K562 (cell line): Measurements from ENCODE around the gene KATNB1. TPM values are rescaled to one million over a fixed set of nuclear protein-coding genes. Genes with fewer than 3 reads are reported as not detected.
A peak's percentile ranks its signal among the peaks of the same experiment; 100 is the strongest.

ENCODE experiments used
- CBX1 ChIP-seq: sonication (generic); IDR thresholded peaks from 2 replicates; pipeline ENCODE4 v1.6.1; 2016; ENCODE audit warnings: antibody characterized with exemption, low read depth, mild to moderate bottlenecking
- CEBPG ChIP-seq, 3 experiments: fragments of 200-800 bp in 1 of 3; sonication (Bioruptor generic) in 1 of 3; sonication (generic) in 1 of 3; formaldehyde crosslinking in 1 of 3; IDR thresholded peaks in 2 of 3; conservative IDR thresholded peaks in 1 of 3; 2 replicates each; pipeline versions ENCODE4 v1.6.1 to v1.8.0; 2016 to 2022; ENCODE audit warnings: missing compliant biosample characterization in 2 of 3, missing genetic modification characterization in 2 of 3, mild to moderate bottlenecking in 1 of 3, missing genetic modification reagents in 1 of 3
- MECOM ChIP-seq: fragments of 250-450 bp; sonication (Bioruptor Pico); IDR thresholded peaks from 2 replicates; pipeline ENCODE4 v1.8.0; 2022; ENCODE audit warnings: inconsistent platforms
- TARDBP ChIP-seq: fragments of 450-650 bp; IDR thresholded peaks from 2 replicates; pipeline ENCODE4 v1.6.1; 2016
- TBP ChIP-seq: optimal IDR thresholded peaks from 2 replicates; pipeline ENCODE3; 2011; ENCODE audit warnings: low read depth, low read length, improper control_type of control experiment
- TEAD1 ChIP-seq, 2 experiments: fragments of 450-650 bp in 1 of 2; sonication (generic) in 1 of 2; formaldehyde crosslinking; IDR thresholded peaks; 2 replicates each; pipeline versions ENCODE4 v1.4.0 to v1.8.0; 2020 to 2022; ENCODE audit warnings: mild to moderate bottlenecking in 2 of 2, missing genetic modification reagents in 1 of 2
- TRIM24 ChIP-seq, 2 experiments: fragments of 450-650 bp; IDR thresholded peaks; 2 replicates each; pipeline ENCODE4 v1.6.1; 2016
- XRCC4 ChIP-seq: IDR thresholded peaks from one replicate; pipeline ENCODE4 v1.6.1; 2011; ENCODE audit not compliant: insufficient read depth, insufficient read length; ENCODE audit errors: extremely low read depth
- ZNF121 ChIP-seq: sonication (generic); formaldehyde crosslinking; conservative IDR thresholded peaks from 2 replicates; pipeline ENCODE4 v1.8.0; 2022; ENCODE audit warnings: missing genetic modification reagents
- ZNF143 ChIP-seq: sonication (generic); formaldehyde crosslinking; IDR thresholded peaks from 2 replicates; pipeline ENCODE4 v1.9.0; 2022; ENCODE audit warnings: mild to moderate bottlenecking, missing genetic modification reagents
- ZNF518B ChIP-seq: fragments of 250-450 bp; sonication (Bioruptor Pico); IDR thresholded peaks from 2 replicates; pipeline ENCODE4 v1.5.0; 2021; ENCODE audit warnings: mild to moderate bottlenecking, moderate library complexity
- ZNF551 ChIP-seq: fragments of 250-450 bp; sonication (Bioruptor Pico); IDR thresholded peaks from 2 replicates; pipeline ENCODE4 v1.5.0; 2021; ENCODE audit warnings: mild to moderate bottlenecking, moderate library complexity
- polyA plus RNA-seq, 8 experiments: library from polyadenylated mRNA; depleted of rRNA in 4 of 8; stranded (reverse) in 5 of 8; unstranded in 3 of 8; fragments of >200 nt; fragmentation: Nextera tagmentation in 2 of 8; fragmentation: Illumina TruSeq in 1 of 8; extraction: Ambion mirVana in 2 of 8; extraction: Trizol in 1 of 8; gene quantifications; 2 replicates each; pipeline versions ENCODE4 v1.2.1 to v1.2.3, GENCODE V29; 2011 to 2014; ENCODE audit warnings: inconsistent platforms in 1 of 8, missing spikeins in 1 of 8
- total RNA-seq, 7 experiments: library from RNA; depleted of rRNA in 6 of 7; stranded (reverse); fragments of >200 nt in 6 of 7; fragmentation: Illumina TruSeq in 2 of 7; extraction: Trizol in 2 of 7; gene quantifications; 2 replicates each; pipeline versions ENCODE4 v1.2.1 to v1.2.3, GENCODE V29; 2011 to 2021; ENCODE audit warnings: low replicate concordance in 1 of 7
- TF ChIP-seq, protein P1 (sequence below): fragments of 250-450 bp; sonication (Bioruptor Pico); IDR thresholded peaks from 2 replicates; pipeline ENCODE4 v1.8.0; 2021; ENCODE audit warnings: moderate library complexity, mild to moderate bottlenecking, inconsistent platforms
- TF ChIP-seq, protein P2 (sequence below): fragments of 450-650 bp; IDR thresholded peaks from 2 replicates; pipeline ENCODE4 v1.6.1; 2017; ENCODE audit warnings: antibody characterized with exemption, mild to moderate bottlenecking

KATNB1 gene
- total and polyA plus RNA-seq, 9 of the 15 experiments (the other 6 are each of a cell fraction or from before 2014, with no cell fraction given), result 1.2 to 52.6 (median 21.9) TPM

GRCh38 chr16:57687363-57687929, 48.1 kb upstream of the KATNB1 start (continued):
- TF ChIP-seq, protein P1, sequence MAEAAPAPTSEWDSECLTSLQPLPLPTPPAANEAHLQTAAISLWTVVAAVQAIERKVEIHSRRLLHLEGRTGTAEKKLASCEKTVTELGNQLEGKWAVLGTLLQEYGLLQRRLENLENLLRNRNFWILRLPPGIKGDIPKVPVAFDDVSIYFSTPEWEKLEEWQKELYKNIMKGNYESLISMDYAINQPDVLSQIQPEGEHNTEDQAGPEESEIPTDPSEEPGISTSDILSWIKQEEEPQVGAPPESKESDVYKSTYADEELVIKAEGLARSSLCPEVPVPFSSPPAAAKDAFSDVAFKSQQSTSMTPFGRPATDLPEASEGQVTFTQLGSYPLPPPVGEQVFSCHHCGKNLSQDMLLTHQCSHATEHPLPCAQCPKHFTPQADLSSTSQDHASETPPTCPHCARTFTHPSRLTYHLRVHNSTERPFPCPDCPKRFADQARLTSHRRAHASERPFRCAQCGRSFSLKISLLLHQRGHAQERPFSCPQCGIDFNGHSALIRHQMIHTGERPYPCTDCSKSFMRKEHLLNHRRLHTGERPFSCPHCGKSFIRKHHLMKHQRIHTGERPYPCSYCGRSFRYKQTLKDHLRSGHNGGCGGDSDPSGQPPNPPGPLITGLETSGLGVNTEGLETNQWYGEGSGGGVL (CRISPR knock-in tag), result no peak
- TF ChIP-seq MECOM (CRISPR knock-in tag) (no peak), XRCC4 (no peak), CEBPG (CRISPR knock-in tag; IDR thresholded peaks at IDR 0.05) (peak; percentile 68; the same call in 1 of the 2 replicates), CEBPG (tag; conservative IDR thresholded peaks at IDR 0.05 in 1 of 2, IDR thresholded peaks at IDR 0.05 in 1 of 2) (peak in 1 of 2 experiments; percentile 75; a peak in 2 of 4 replicates), ZNF121 (CRISPR knock-in tag) (no peak), TRIM24 (IDR thresholded peaks at IDR 0.05) (peak in 1 of 2 experiments; percentile 66; a peak in 2 of 4 replicates), TBP (no peak), ZNF518B (CRISPR knock-in tag) (no peak), TEAD1 (CRISPR knock-in tag; IDR thresholded peaks at IDR 0.05) (no peak), ZNF551 (CRISPR knock-in tag) (no peak), ZNF143 (CRISPR knock-in tag) (no peak), CBX1 (no peak), TARDBP (no peak)
- TF ChIP-seq, protein P2, sequence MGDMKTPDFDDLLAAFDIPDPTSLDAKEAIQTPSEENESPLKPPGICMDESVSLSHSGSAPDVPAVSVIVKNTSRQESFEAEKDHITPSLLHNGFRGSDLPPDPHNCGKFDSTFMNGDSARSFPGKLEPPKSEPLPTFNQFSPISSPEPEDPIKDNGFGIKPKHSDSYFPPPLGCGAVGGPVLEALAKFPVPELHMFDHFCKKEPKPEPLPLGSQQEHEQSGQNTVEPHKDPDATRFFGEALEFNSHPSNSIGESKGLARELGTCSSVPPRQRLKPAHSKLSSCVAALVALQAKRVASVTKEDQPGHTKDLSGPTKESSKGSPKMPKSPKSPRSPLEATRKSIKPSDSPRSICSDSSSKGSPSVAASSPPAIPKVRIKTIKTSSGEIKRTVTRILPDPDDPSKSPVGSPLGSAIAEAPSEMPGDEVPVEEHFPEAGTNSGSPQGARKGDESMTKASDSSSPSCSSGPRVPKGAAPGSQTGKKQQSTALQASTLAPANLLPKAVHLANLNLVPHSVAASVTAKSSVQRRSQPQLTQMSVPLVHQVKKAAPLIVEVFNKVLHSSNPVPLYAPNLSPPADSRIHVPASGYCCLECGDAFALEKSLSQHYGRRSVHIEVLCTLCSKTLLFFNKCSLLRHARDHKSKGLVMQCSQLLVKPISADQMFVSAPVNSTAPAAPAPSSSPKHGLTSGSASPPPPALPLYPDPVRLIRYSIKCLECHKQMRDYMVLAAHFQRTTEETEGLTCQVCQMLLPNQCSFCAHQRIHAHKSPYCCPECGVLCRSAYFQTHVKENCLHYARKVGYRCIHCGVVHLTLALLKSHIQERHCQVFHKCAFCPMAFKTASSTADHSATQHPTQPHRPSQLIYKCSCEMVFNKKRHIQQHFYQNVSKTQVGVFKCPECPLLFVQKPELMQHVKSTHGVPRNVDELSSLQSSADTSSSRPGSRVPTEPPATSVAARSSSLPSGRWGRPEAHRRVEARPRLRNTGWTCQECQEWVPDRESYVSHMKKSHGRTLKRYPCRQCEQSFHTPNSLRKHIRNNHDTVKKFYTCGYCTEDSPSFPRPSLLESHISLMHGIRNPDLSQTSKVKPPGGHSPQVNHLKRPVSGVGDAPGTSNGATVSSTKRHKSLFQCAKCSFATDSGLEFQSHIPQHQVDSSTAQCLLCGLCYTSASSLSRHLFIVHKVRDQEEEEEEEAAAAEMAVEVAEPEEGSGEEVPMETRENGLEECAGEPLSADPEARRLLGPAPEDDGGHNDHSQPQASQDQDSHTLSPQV, result no peak
